GM23338 (cell line): ENCODE measurements around the gene AGAP1. TPM values are rescaled to one million over a fixed set of nuclear protein-coding genes. Genes with fewer than 3 reads are reported as not detected.

Source experiments
- ATAC-seq: fragments of 200-7000 bp; cut with Tn5 transposase; 3 replicates; pipeline ENCODE4 v1.9.1; 2020
- DNase-seq: peaks from one replicate; pipeline ENCODE4 v3.0.0-alpha.2; 2015; ENCODE audit warnings: low spot score
- H2AFZ ChIP-seq: fragments of 200-600 bp; sonication (generic); 2 replicates; pipeline ENCODE4 v1.8.0; 2016; ENCODE audit warnings: antibody characterized with exemption, mild to moderate bottlenecking, moderate library complexity
- H3F3A ChIP-seq: fragments of 200-600 bp; sonication (generic); replicated peaks from 2 replicates; pipeline ENCODE4 v1.8.0; 2017; ENCODE audit warnings: antibody characterized with exemption, mixed run types, low read depth
- H3K27ac ChIP-seq: fragments of 200-600 bp; sonication (generic); 2 replicates; pipeline ENCODE4 v1.6.1; 2016; ENCODE audit warnings: low read depth
- H3K27me3 ChIP-seq: fragments of 200-600 bp; sonication (generic); 2 replicates; pipeline ENCODE4 v1.8.0; 2016; ENCODE audit warnings: mild to moderate bottlenecking, mixed run types, moderate library complexity; ENCODE audit not compliant: insufficient read depth
- H3K36me3 ChIP-seq: fragments of 200-600 bp; sonication (generic); 2 replicates; pipeline ENCODE4 v1.8.0; 2016; ENCODE audit warnings: mild to moderate bottlenecking; ENCODE audit not compliant: insufficient read depth
- H3K4me1 ChIP-seq: fragments of 200-600 bp; sonication (generic); 2 replicates; pipeline ENCODE4 v1.8.0; 2016; ENCODE audit warnings: mild to moderate bottlenecking, moderate library complexity; ENCODE audit not compliant: insufficient read depth
- H3K4me2 ChIP-seq: fragments of 200-600 bp; sonication (generic); 2 replicates; pipeline ENCODE4 v1.7.1; 2017; ENCODE audit warnings: mixed run types
- H3K4me3 ChIP-seq: fragments of 200-600 bp; sonication (generic); 2 replicates; pipeline ENCODE4 v1.6.1; 2016; ENCODE audit warnings: mixed run types
- H3K79me2 ChIP-seq: fragments of 200-600 bp; sonication (generic); replicated peaks from 2 replicates; pipeline ENCODE4 v1.8.0; 2017; ENCODE audit warnings: mild to moderate bottlenecking; ENCODE audit not compliant: insufficient read depth
- H3K9me2 ChIP-seq: fragments of 200-600 bp; sonication (generic); 2 replicates; pipeline ENCODE4 v1.8.0; 2017; ENCODE audit not compliant: insufficient read depth
- H4K20me1 ChIP-seq: fragments of 200-600 bp; sonication (generic); replicated peaks from 2 replicates; pipeline ENCODE4 v1.8.0; 2017; ENCODE audit warnings: mild to moderate bottlenecking; ENCODE audit not compliant: insufficient read depth
- H3K27ac Mint-ChIP-seq: 2 replicates; pipeline ENCODE4 v1.8.0; 2020; ENCODE audit warnings: inconsistent platforms, mild to moderate bottlenecking, moderate library complexity, mixed read lengths
- H3K27me3 Mint-ChIP-seq: 3 replicates; pipeline ENCODE4 v1.8.0; 2022; ENCODE audit warnings: low read depth, mild to moderate bottlenecking, moderate library complexity, mixed read lengths, inconsistent platforms; ENCODE audit not compliant: insufficient read depth, poor library complexity
- H3K36me3 Mint-ChIP-seq: 3 replicates; pipeline ENCODE4 v1.8.0; 2021; ENCODE audit warnings: low read depth, mild to moderate bottlenecking, inconsistent platforms, moderate library complexity, mixed read lengths
- H3K4me1 Mint-ChIP-seq: 3 replicates; pipeline ENCODE4 v1.8.0; 2020; ENCODE audit warnings: mild to moderate bottlenecking, inconsistent platforms, mixed read lengths
- H3K4me3 Mint-ChIP-seq: 3 replicates; pipeline ENCODE4 v1.8.0; 2021; ENCODE audit warnings: moderate library complexity, mild to moderate bottlenecking, inconsistent platforms, mixed read lengths
- H3K9me3 Mint-ChIP-seq: 3 replicates; pipeline ENCODE4 v1.8.0; 2020; ENCODE audit warnings: moderate library complexity, mild to moderate bottlenecking, inconsistent platforms, mixed read lengths
- EZH2 ChIP-seq: fragments of 200-600 bp; sonication (generic); IDR thresholded peaks from one replicate; pipeline ENCODE4 v1.8.0; 2017; ENCODE audit warnings: antibody characterized with exemption, mild to moderate bottlenecking, low read depth; ENCODE audit not compliant: unreplicated experiment
- EZH2phosphoT487 ChIP-seq: fragments of 200-600 bp; sonication (generic); IDR thresholded peaks from one replicate; pipeline ENCODE4 v1.8.1; 2018; ENCODE audit warnings: antibody characterized with exemption; ENCODE audit not compliant: unreplicated experiment
- NANOG ChIP-seq: IDR thresholded peaks from 2 replicates; pipeline ENCODE4 v1.6.1; 2016; ENCODE audit warnings: antibody characterized with exemption, borderline replicate concordance
- STAT1 ChIP-seq: IDR thresholded peaks from one replicate; pipeline ENCODE4 v1.6.1; 2016; ENCODE audit warnings: antibody characterized with exemption; ENCODE audit not compliant: unreplicated experiment
- polyA plus RNA-seq: library from polyadenylated mRNA; unstranded; fragments of >200 nt; fragmentation: Nextera tagmentation; extraction: Ambion mirVana; gene quantifications from 2 replicates; pipeline ENCODE4 v1.2.1, GENCODE V29; 2016
- total RNA-seq: library from RNA; depleted of rRNA; stranded (reverse); fragments of >200 nt; shearing (Covaris generic); gene quantifications from 2 replicates; pipeline ENCODE4 v1.2.3, GENCODE V29; 2014
- TF ChIP-seq, protein P1 (sequence below): IDR thresholded peaks from one replicate; pipeline ENCODE4 v1.6.1; 2018; ENCODE audit warnings: antibody characterized with exemption; ENCODE audit not compliant: unreplicated experiment
- TF ChIP-seq, protein P2 (sequence below), 2 experiments: fragments of 200-600 bp in 1 of 2; sonication (generic) in 1 of 2; conservative IDR thresholded peaks; 2 replicates each; pipeline versions ENCODE4 v1.5.1 to v1.6.1; 2016 to 2017; ENCODE audit warnings: antibody characterized with exemption in 2 of 2, low read depth in 2 of 2, mild to moderate bottlenecking in 2 of 2, moderate library complexity in 1 of 2
- TF ChIP-seq, protein P3 (sequence below): IDR thresholded peaks from 2 replicates; pipeline ENCODE4 v1.6.1; 2016; ENCODE audit warnings: antibody characterized with exemption

The AGAP1 gene
- total and polyA plus RNA-seq, 2 experiments from 2014 or later = 13.3 to 27.9 TPM

DNA sequence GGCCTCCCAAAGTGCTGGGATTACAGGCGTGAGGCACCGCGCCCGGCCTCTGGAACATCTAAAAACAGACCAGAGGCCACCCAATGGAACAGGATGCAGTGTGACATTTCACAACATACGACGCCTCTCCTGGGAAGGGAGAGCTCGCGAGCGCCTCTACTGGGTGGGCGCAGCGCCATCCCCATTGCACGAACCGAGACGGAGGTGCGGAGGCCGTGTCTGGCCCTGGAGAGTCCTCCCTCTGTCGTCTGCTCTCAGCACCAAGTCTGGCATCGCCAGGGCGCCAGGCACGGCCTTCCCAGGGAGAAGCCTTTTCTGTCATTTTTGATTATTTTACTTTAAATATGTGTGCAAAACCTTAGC is 683.7 kb downstream of the AGAP1 start:
- H3K9me3 Mint-ChIP-seq = no peaks in the 10 kb centered on the region; the same call in 2 of the 3 replicates
- H3K9me2 ChIP-seq = no peaks in the 10 kb centered on the region
- H3K79me2 ChIP-seq = no peaks in the 10 kb centered on the region
- H3K4me1 Mint-ChIP-seq = peaks cover 51% of the 10 kb centered on the region
- peaks cover 13% of the 10 kb centered on the region; the same call in 1 of the 2 replicates for H3F3A ChIP-seq
- H3K27ac ChIP-seq = no peak overlapping the region
- TF ChIP-seq, protein P1, sequence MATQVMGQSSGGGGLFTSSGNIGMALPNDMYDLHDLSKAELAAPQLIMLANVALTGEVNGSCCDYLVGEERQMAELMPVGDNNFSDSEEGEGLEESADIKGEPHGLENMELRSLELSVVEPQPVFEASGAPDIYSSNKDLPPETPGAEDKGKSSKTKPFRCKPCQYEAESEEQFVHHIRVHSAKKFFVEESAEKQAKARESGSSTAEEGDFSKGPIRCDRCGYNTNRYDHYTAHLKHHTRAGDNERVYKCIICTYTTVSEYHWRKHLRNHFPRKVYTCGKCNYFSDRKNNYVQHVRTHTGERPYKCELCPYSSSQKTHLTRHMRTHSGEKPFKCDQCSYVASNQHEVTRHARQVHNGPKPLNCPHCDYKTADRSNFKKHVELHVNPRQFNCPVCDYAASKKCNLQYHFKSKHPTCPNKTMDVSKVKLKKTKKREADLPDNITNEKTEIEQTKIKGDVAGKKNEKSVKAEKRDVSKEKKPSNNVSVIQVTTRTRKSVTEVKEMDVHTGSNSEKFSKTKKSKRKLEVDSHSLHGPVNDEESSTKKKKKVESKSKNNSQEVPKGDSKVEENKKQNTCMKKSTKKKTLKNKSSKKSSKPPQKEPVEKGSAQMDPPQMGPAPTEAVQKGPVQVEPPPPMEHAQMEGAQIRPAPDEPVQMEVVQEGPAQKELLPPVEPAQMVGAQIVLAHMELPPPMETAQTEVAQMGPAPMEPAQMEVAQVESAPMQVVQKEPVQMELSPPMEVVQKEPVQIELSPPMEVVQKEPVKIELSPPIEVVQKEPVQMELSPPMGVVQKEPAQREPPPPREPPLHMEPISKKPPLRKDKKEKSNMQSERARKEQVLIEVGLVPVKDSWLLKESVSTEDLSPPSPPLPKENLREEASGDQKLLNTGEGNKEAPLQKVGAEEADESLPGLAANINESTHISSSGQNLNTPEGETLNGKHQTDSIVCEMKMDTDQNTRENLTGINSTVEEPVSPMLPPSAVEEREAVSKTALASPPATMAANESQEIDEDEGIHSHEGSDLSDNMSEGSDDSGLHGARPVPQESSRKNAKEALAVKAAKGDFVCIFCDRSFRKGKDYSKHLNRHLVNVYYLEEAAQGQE = no peak
- TF ChIP-seq, protein P2, sequence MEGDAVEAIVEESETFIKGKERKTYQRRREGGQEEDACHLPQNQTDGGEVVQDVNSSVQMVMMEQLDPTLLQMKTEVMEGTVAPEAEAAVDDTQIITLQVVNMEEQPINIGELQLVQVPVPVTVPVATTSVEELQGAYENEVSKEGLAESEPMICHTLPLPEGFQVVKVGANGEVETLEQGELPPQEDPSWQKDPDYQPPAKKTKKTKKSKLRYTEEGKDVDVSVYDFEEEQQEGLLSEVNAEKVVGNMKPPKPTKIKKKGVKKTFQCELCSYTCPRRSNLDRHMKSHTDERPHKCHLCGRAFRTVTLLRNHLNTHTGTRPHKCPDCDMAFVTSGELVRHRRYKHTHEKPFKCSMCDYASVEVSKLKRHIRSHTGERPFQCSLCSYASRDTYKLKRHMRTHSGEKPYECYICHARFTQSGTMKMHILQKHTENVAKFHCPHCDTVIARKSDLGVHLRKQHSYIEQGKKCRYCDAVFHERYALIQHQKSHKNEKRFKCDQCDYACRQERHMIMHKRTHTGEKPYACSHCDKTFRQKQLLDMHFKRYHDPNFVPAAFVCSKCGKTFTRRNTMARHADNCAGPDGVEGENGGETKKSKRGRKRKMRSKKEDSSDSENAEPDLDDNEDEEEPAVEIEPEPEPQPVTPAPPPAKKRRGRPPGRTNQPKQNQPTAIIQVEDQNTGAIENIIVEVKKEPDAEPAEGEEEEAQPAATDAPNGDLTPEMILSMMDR (conservative IDR thresholded peaks at IDR 0.05; ENCODE audit: low read depth in 2 of 2) = peak; percentile 52 to 88; a peak in 3 of 4 replicates
- peak overlapping the region; percentile 57 for H3K4me3 Mint-ChIP-seq
- peaks cover 69% of the 10 kb centered on the region for H3K27me3 Mint-ChIP-seq
- H2AFZ ChIP-seq = peak overlapping the region; percentile 48; the same call in 1 of the 2 replicates
- no peaks in the 10 kb centered on the region for H3K36me3 Mint-ChIP-seq
- no peak overlapping the region for H3K27ac Mint-ChIP-seq
- H3K4me1 ChIP-seq = peaks cover 45% of the 10 kb centered on the region
- no peaks in the 10 kb centered on the region for H3K36me3 ChIP-seq
- H3K4me2 ChIP-seq = peak overlapping the region; percentile 81
- peak; percentile 91 for DNase-seq
- ATAC-seq = peak; percentile 68
- H3K27me3 ChIP-seq = peaks cover 79% of the 10 kb centered on the region
- peaks cover 3% of the 10 kb centered on the region; the same call in 1 of the 2 replicates for H4K20me1 ChIP-seq
- peak overlapping the region; percentile 56 for H3K4me3 ChIP-seq

DNA sequence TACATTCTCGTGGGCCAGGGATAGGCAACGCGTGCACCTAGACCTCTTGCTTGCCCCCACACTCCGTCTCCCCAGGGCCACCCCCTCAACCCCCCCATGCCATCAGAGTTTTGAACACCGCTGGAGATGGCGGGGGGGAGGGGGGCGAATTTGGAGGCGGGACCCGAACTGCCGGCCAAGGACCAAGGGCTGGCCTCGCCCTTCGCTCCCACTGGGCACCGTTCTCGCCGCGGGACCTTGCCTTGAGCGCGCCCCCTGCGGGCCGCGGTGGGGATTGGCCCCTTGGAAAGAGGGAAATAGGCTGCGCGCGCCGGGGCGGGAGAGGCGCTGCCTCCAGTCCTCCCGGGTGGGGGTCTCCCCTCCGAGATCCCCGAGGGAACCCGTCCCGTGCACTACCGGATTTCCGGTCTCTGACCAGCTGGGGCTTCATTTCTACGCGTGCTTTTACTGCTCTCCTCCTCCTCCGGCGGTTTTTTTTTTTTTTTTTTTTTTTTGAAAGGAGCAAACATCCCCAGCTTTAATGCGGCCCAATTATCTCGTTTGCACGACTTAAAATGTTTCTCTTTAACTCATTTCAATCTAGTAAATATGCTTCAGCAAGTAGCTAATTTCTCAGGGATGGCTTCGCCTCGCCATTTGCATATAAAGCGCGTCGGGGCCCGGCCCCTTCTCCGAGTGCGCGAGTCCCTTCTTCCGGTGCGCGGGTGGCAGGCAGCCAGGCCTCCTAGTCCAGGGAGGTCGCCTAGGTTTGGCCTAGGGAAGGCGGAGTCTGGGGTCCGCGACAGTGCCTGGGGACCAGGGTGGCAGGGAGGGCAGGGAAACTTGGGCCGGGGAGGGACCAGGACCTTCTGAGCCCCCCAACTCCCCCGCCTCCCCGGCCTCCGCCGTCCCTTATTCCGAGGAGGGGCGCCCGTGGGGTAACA is 684.4 kb downstream of the AGAP1 start:
- peaks cover 3% of the 10 kb centered on the region; the same call in 1 of the 2 replicates for H4K20me1 ChIP-seq
- TF ChIP-seq, protein P3, sequence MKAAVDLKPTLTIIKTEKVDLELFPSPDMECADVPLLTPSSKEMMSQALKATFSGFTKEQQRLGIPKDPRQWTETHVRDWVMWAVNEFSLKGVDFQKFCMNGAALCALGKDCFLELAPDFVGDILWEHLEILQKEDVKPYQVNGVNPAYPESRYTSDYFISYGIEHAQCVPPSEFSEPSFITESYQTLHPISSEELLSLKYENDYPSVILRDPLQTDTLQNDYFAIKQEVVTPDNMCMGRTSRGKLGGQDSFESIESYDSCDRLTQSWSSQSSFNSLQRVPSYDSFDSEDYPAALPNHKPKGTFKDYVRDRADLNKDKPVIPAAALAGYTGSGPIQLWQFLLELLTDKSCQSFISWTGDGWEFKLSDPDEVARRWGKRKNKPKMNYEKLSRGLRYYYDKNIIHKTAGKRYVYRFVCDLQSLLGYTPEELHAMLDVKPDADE = peak; percentile 37; the same call in 1 of the 2 replicates
- TF ChIP-seq STAT1 (no peak), EZH2 (no peak), EZH2phosphoT487 (no peak), NANOG (no peak)
- TF ChIP-seq, protein P2 (conservative IDR thresholded peaks at IDR 0.05; ENCODE audit: low read depth in 2 of 2) = peak; percentile 66 to 89
- DNase-seq = peak; percentile 85
- H3K9me2 ChIP-seq = no peaks in the 10 kb centered on the region
- peaks cover 41% of the 10 kb centered on the region for H3K4me1 ChIP-seq
- H3K79me2 ChIP-seq = no peaks in the 10 kb centered on the region
- H2AFZ ChIP-seq = peak overlapping the region; percentile 56
- H3K4me3 ChIP-seq = peak overlapping the region; percentile 56
- no peaks in the 10 kb centered on the region; the same call in 2 of the 3 replicates for H3K9me3 Mint-ChIP-seq
- no peak overlapping the region for H3K27ac ChIP-seq
- H3K4me1 Mint-ChIP-seq = peaks cover 51% of the 10 kb centered on the region
- peaks cover 73% of the 10 kb centered on the region for H3K27me3 ChIP-seq
- no peaks in the 10 kb centered on the region for H3K36me3 Mint-ChIP-seq
- H3K4me3 Mint-ChIP-seq = peak overlapping the region; percentile 75
- H3F3A ChIP-seq = peaks cover 13% of the 10 kb centered on the region; the same call in 1 of the 2 replicates
- no peak overlapping the region for H3K27ac Mint-ChIP-seq
- H3K36me3 ChIP-seq = no peaks in the 10 kb centered on the region
- ATAC-seq = peak; percentile 50
- peak overlapping the region; percentile 81 for H3K4me2 ChIP-seq
- peaks cover 63% of the 10 kb centered on the region for H3K27me3 Mint-ChIP-seq
